22Rv1 (cell line): ENCODE measurements around the gene COLEC12.

ENCODE experiments used
- H3K27ac ChIP-seq: fragments of 450-650 bp; 2 replicates; pipeline ENCODE4 v1.5.1; 2017
- CTCF ChIP-seq: fragments of 450-650 bp; IDR thresholded peaks from 2 replicates; pipeline ENCODE4 v1.5.1; 2017; ENCODE audit warnings: mild to moderate bottlenecking
- ZFX ChIP-seq: fragments of 450-650 bp; IDR thresholded peaks from 2 replicates; pipeline ENCODE4 v1.6.1; 2017; ENCODE audit warnings: antibody characterized with exemption, borderline replicate concordance

Gene COLEC12

DNA sequence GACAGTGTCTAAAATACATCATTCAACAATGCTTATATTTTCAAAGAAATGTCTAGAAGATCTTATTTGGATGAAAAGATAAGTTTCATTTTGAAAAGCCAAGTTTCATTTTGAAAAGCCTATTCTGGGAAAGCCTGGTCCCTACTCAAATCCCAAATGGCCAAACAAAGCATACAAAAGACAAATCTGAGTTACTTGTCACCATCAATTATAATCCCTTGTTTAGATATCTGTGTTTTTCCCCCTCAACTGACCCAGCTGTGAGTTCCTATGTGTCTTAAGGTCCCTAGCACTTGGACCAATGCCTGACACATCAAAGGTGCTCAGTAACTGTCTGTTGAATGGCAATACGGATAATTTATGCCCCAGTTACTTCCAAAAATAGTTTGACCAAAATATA is 180.3 kb downstream of the COLEC12 start:
- H3K27ac ChIP-seq: no peak overlapping the region
- TF ChIP-seq ZFX: no peak
- no peak for TF ChIP-seq CTCF

DNA sequence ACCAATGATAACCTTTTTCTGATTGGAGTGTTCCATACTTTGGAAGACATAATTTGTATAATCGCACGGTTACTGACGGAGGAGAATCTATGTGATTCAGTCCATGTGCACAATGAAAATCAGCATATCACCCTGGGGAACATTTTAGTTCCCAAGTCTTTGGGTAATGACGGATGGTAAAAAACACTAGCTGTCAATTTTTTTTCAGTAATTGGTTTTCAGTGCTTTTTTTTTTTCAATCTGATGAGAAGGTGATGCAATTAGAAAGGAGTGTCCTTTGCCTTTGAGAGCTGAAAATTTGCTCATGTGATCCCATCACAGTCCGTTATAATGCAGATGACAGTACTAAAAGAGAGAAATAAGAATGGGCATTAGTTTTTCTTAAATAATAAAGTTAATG is 180.8 kb downstream of the COLEC12 start:
- H3K27ac ChIP-seq: no peak overlapping the region
- TF ChIP-seq ZFX: no peak
- no peak for TF ChIP-seq CTCF

GRCh38 chr18:318791-319291 is 181.7 kb downstream of the COLEC12 start:
- no peak for TF ChIP-seq CTCF
- no peak for TF ChIP-seq ZFX
- no peak overlapping the region for H3K27ac ChIP-seq

GRCh38 chr18:317618-318017 is 182.9 kb downstream of the COLEC12 start:
- H3K27ac ChIP-seq: peak overlapping the region; percentile 23; the same call in 1 of the 2 replicates
- TF ChIP-seq ZFX: no peak
- TF ChIP-seq CTCF: no peak

- no peak for TF ChIP-seq CTCF
- TF ChIP-seq ZFX: no peak
- H3K27ac ChIP-seq: no peak overlapping the region
Measured at GRCh38 chr18:316393-316792, 184.1 kb downstream of the COLEC12 start.

- no peak for TF ChIP-seq CTCF
- no peak for TF ChIP-seq ZFX
- H3K27ac ChIP-seq: 0 out of 2 replicates have a peak overlapping the region, but pooled peaks have one; percentile 10
Measured at GRCh38 chr18:313931-314330, 186.6 kb downstream of the COLEC12 start.

DNA sequence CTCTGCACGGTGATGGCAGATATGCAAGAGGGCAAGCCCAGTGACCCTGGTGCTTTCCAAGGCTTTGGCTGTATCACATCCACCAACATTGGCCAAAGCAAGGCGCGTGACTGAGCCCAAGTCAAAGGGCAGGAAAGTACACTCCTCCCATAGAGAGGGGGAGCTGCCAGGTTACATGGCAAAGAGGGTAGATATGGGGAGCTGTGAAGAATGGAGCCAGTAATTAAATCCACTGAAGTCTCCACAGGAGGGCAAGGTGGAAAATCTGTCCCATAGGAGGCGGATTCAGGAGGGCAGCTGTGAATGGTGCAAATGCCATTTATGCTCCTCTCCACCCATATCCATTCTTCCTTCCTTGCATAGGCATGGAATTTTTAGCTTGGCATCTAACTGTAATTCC is 188.1 kb downstream of the COLEC12 start:
- TF ChIP-seq ZFX: no peak
- TF ChIP-seq CTCF: no peak
- H3K27ac ChIP-seq: no peak overlapping the region
